H54 (cell line): Measurements from ENCODE around the gene HNRNPR.
A peak's percentile ranks its signal among the peaks of the same experiment; 100 is the strongest.
"Not testable (repeated sequence)": the region's sequence is repeated elsewhere in the genome, so short reads cannot be mapped to it uniquely, and the experiment has no call there.

ENCODE experiments used
- DNase-seq: peaks from one replicate; pipeline ENCODE4 v3.0.0; 2011; ENCODE audit warnings: low spot score, mixed read lengths; ENCODE audit not compliant: insufficient read length
- FAIRE-seq: peaks from 3 replicates; lab custom pipeline; 2011; peaks lifted over from hg19 to GRCh38; lab: Jason Lieb, UNC
- POLR2A ChIP-seq: IDR thresholded peaks from 2 replicates; pipeline ENCODE4 v1.6.1; 2011; ENCODE audit warnings: low read depth, mild to moderate bottlenecking, low read length

Gene HNRNPR

DNA sequence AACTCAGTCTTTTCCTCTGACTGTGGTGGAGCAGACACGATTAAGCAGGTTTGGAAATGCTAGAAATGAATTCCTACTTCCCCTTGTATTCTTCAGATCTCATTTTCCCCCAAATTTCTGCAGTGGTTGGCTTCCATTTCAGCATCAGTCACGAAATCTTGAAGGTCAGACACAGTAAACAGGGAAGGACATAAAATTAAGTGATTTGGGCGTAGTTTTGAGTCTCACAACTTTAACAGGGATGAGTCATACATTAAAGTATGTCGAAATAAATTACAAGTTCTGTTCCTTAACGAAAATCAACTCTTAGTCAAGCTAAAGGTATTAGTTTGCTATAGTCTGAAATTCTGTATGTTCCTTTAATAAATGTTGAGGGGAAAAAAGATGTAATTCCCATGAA, 61.1 kb downstream of the HNRNPR start:
- TF ChIP-seq POLR2A = no peak
- FAIRE-seq = peak; percentile 93
- no peak for DNase-seq

DNA sequence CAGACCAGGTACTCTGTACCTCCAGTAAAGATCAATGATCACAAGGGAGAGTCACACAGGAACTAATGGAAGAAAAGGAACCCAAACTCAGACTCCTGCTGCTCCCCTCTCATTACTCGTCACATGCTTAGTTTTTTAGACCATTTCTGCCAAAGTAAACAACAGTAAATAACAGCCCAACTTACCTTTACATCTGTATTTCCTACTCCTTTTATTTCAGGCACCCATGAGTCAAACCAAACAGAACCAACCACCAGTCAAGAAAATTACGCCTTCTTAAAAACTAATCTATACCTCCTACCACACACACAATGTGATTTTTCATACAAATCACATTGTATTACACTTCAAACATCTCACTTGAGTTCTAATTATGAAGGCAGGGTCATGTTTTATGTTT, 65.4 kb downstream of the HNRNPR start:
- no peak for TF ChIP-seq POLR2A
- DNase-seq (no peak), FAIRE-seq (no peak)

DNA sequence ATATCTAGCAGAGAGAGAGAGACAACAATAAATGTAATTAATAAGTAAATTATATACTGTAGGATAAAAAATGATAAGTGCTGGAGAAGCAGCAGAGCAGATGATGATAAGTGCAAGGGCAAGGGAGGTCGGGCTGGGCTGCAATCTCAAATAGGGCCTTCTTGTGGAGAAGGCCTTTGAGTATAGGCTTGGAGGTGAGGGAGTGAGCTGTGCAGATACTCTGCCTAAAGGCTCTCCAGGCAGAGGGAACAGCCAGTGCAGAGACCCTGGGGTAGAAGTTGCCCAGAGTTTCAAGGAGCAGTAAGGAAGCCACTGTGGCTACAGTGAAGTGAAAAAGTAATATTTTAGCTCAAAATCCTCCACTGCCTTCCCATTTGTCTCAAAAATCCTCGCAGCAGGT, 67.6 kb downstream of the HNRNPR start:
- no peak for TF ChIP-seq POLR2A
- no peak for DNase-seq

DNA sequence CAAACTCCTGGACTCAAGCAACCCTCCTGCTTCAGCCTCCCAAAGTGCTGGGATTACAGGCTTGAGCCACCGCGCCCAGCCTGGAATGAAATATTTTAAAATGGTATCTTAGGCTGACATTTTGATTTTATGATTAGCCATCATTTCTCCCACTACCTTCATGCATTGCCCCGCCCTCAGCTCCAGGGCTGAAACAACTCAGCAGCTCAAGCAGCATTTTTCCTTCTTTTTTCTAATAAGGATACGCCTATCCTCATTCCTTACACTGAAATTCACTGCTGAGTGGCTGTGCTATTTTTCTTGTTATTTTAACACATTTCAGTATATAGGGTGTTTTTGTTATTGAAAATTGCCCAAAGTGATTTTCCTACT, 70.0 kb downstream of the HNRNPR start:
- FAIRE-seq = no peak
- no peak for DNase-seq
- TF ChIP-seq POLR2A = no peak

More for the DNA sequence above, 67.6 kb downstream of the HNRNPR start:
- FAIRE-seq = no peak

DNA sequence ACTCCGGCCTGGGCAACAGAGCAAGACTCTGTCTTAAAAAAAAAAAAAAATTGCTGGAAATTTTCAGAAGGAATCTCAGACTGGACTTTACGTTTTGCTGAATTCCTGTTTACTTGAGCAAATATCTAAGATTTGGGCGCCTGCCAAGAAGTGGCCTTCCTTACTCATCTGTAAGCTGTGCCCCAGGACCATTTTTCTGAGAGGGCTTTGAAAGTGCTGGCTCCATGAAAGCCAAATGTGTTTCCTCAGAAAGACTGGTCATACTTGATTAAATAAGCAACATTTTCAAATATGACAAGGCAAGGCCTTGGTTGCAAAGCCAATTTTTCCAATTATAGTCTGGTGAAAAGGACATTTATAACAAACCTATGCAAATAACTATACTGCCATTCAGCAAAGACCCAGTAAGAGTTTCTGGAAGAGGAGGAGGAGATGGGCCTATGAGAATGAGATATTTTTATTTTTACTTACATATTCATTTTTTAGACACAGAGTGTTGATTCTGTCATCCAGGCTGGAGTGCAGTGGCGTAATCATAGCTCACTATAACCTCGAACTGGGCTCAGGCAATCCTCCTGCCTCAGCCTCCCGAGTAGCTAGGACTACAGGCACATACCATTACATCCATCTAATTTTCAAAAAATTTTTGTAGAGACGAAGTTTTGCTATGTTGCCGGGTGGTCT, 70.5 kb downstream of the HNRNPR start:
- no peak for TF ChIP-seq POLR2A
- FAIRE-seq = no peak
- DNase-seq = peak; percentile 20

DNA sequence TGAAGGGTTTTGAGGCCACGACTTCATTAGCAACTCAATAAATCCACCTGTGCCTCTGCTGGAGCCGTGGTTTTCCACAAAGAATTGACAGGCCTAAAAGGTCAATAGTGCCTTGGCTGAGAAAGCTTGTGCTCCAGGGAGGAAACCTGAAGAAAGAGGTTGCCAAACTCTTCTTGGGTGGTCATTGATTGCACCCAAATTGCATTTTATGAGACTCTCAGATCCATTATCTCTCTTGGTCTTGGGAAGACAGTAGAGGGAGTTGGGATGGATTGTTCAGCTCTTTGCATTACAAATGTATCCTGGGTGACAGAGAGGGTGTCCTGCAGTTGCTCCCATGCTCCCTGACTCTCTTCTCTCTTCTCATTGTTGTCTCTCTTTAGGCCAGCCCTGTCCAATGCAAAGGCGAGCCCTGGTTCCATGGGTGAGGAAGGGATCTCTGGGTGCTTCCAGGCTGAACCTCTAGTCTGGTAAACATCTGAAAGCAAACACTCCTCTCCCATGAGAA, 80.7 kb downstream of the HNRNPR start:
- no peak for FAIRE-seq
- TF ChIP-seq POLR2A = no peak
- DNase-seq = no peak

DNA sequence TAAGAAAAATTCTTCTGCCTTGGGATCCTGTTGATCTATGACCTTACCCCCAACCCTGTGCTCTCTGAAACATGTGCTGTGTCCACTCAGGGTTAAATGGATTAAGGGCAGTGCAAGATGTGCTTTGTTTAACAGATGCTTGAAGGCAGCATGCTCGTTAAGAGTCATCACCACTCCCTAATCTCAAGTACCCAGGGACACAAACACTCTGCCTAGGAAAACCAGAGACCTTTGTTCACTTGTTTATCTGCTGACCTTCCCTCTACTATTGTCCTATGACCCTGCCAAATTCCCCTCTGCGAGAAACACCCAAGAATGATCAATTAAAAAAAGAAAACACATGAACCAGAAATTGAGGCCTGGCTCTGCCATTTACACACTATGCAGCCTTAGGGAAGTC, 86.0 kb downstream of the HNRNPR start:
- not testable (repeated sequence) for DNase-seq

DNA sequence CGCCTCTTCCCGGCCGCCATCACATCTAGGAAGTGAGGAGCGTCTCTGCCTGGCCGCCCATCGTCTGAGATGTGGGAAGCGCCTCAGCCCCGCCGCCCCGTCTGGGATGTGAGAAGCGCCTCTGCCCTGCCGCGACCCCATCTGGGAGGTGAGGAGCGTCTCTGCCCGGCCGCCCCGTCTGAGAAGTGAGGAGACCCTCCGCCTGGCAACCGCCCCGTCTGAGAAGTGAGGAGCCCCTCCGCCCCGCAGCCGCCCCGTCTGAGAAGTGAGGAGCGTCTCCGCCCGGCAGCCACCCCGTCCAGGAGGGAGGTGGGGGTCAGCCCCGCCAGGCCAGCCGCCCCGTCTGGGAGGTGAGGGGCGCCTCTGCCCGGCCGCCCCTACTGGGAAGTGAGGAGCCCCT, 86.7 kb downstream of the HNRNPR start:
- not testable (repeated sequence) for FAIRE-seq, DNase-seq

More for the DNA sequence above, 86.0 kb downstream of the HNRNPR start:
- not testable (repeated sequence) for FAIRE-seq
